HG03354 (cell line): ENCODE data around the gene CYB5A.

Experiments
- ATAC-seq: cut with Tn5 transposase; IDR thresholded peaks from one replicate; pipeline ENCODE4 v1.9.1; 2021; ENCODE audit warnings: mild to moderate bottlenecking; ENCODE audit not compliant: unreplicated experiment, poor library complexity, severe bottlenecking

CYB5A gene

GRCh38 chr18:74281011-74281979, 10.5 kb downstream of the CYB5A start:
- no peak for ATAC-seq

GRCh38 chr18:74278983-74279382, 12.8 kb downstream of the CYB5A start:
- no peak for ATAC-seq

- no peak for ATAC-seq
Observed at GRCh38 chr18:74278058-74278457, 13.7 kb downstream of the CYB5A start.

GRCh38 chr18:74277296-74277695, 14.5 kb downstream of the CYB5A start:
- no peak for ATAC-seq

GRCh38 chr18:74276609-74277008, 15.2 kb downstream of the CYB5A start:
- ATAC-seq = no peak

- no peak for ATAC-seq
Observed at GRCh38 chr18:74275736-74276135, 16.0 kb downstream of the CYB5A start.

GRCh38 chr18:74274700-74275099, 17.1 kb downstream of the CYB5A start:
- ATAC-seq = no peak

- no peak for ATAC-seq
Observed at GRCh38 chr18:74273394-74273793, 18.4 kb downstream of the CYB5A start.

GRCh38 chr18:74271635-74272034, 20.1 kb downstream of the CYB5A start:
- ATAC-seq = no peak

GRCh38 chr18:74268933-74269620, 22.7 kb downstream of the CYB5A start:
- ATAC-seq = no peak

- ATAC-seq = no peak
Observed at GRCh38 chr18:74268175-74268574, 23.6 kb downstream of the CYB5A start.

- no peak for ATAC-seq
Observed at GRCh38 chr18:74266161-74266560, 25.6 kb downstream of the CYB5A start.

GRCh38 chr18:74265546-74266098, 26.1 kb downstream of the CYB5A start:
- no peak for ATAC-seq

GRCh38 chr18:74264303-74265020, 27.3 kb downstream of the CYB5A start:
- peak; percentile 97 for ATAC-seq

- no peak for ATAC-seq
Observed at GRCh38 chr18:74261053-74261713, 30.6 kb downstream of the CYB5A start.

- ATAC-seq = no peak
Observed at GRCh38 chr18:74259347-74259746, 32.4 kb downstream of the CYB5A start.

GRCh38 chr18:74257083-74257482, 34.7 kb downstream of the CYB5A start:
- ATAC-seq = no peak

- no peak for ATAC-seq
Observed at GRCh38 chr18:74256190-74256589, 35.6 kb downstream of the CYB5A start.

GRCh38 chr18:74255131-74255616, 36.6 kb downstream of the CYB5A start:
- no peak for ATAC-seq
